C4-2B (cell line): ENCODE data around the gene COPS2.

Experiments
- H3K27ac ChIP-seq: fragments of 450-650 bp; 2 replicates; pipeline ENCODE4 v1.5.1; 2017
- ZFX ChIP-seq: fragments of 450-650 bp; IDR thresholded peaks from 2 replicates; pipeline ENCODE4 v1.6.1; 2017
- TF ChIP-seq, protein P1 (sequence below): fragments of 450-650 bp; conservative IDR thresholded peaks from 2 replicates; pipeline ENCODE4 v1.5.1; 2017; ENCODE audit warnings: mild to moderate bottlenecking

Gene COPS2

GRCh38 chr15:49120832-49121231, 34.6 kb downstream of the COPS2 start:
- TF ChIP-seq ZFX: no peak
- TF ChIP-seq, protein P1, sequence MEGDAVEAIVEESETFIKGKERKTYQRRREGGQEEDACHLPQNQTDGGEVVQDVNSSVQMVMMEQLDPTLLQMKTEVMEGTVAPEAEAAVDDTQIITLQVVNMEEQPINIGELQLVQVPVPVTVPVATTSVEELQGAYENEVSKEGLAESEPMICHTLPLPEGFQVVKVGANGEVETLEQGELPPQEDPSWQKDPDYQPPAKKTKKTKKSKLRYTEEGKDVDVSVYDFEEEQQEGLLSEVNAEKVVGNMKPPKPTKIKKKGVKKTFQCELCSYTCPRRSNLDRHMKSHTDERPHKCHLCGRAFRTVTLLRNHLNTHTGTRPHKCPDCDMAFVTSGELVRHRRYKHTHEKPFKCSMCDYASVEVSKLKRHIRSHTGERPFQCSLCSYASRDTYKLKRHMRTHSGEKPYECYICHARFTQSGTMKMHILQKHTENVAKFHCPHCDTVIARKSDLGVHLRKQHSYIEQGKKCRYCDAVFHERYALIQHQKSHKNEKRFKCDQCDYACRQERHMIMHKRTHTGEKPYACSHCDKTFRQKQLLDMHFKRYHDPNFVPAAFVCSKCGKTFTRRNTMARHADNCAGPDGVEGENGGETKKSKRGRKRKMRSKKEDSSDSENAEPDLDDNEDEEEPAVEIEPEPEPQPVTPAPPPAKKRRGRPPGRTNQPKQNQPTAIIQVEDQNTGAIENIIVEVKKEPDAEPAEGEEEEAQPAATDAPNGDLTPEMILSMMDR: no peak
- H3K27ac ChIP-seq: no peak overlapping the region

DNA sequence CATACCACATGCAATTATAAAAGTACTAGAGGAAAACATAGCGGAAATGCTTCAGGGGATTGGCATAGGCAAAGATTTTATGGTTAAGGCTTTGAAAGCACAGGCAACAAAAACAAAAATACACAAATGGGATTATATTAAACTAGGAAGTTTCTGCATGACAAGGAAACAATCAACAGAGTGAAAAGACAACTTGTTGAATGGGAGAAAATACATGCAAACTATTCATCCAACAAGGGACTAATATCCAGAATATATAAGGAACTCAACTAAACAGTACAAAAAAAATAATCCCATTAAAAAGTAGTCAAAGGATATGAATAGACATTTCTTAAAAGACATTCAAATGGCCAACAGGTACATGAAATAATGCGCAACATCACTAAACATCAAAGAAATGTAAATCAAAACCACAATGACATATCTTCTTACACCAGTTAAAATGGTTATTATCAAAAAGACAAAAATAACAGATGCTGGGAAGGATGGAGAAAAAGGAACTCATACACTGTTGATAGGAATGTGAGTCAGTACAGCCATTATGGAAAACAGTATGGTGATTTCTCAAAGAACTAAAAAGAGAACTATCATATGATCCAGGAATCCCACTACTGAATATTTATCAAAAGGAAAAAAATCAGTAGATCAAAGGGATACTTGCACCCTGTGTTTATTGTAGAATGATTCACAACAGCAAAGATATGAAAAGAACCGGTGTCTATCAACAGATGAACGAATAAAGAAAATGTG, 39.1 kb downstream of the COPS2 start:
- TF ChIP-seq, protein P1: no peak
- no peak for TF ChIP-seq ZFX
- H3K27ac ChIP-seq: no peak overlapping the region

- TF ChIP-seq ZFX: no peak
- TF ChIP-seq, protein P1: no peak
- H3K27ac ChIP-seq: no peak overlapping the region
These were observed 40.3 kb downstream of the COPS2 start for GRCh38 chr15:49115062-49115461.

DNA sequence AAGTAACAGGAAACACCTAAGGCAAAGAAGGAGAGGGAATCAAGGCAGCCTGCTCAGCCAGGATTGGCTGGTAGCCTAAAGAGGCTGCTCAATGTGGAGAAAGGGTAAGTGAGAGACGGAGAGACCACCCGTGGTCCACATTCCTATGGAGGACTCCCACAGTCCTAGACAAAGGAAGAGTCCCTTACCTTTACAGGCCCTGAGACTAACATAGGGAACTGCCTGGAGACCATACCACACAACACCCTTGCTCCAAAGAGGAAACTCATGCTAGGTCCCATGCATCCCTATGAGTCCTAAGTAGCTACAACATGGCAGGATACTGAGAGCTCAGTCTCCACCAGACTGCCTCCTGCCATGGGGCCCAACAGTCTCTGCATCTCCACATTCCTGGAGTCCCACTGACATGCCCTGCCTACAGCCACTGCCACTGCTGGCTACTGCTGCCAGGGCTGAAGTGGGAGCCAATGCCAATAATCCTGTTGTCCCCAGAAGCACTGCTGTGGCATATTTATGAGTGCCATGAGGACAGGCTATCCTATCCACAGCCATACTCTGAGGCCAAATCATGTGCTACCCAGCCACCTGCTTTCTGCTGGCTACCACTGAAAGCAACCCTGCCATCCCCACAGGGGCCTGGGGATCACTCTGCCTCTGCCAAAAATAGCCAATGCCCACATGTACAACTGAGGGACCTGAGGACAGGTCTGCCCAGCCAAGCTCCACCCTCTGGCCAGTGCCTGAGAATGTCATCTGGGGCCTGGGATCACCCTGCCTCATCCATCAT, 45.0 kb downstream of the COPS2 start:
- peak overlapping the region; percentile 12; the same call in 1 of the 2 replicates for H3K27ac ChIP-seq
- TF ChIP-seq, protein P1: no peak

DNA sequence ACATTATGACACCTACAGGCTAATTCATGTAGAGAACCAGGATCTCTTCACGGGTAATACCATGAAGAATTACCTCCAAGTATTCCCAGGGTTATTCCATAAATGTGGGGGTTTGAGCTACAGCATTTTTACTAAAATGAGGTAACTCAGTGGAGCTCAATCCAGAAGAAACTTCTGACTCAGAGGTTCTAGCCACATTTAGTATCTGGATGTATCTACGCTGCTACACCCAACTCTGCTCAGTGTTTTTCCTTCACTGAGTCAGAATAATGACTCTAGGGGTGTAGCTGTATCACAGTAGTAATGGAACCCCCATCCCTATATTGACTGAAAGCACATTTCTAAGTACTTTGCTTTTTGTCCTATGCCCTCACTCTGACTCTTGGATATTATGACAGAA, 52.4 kb downstream of the COPS2 start:
- TF ChIP-seq ZFX: no peak
- TF ChIP-seq, protein P1: no peak
- H3K27ac ChIP-seq: no peak overlapping the region

DNA sequence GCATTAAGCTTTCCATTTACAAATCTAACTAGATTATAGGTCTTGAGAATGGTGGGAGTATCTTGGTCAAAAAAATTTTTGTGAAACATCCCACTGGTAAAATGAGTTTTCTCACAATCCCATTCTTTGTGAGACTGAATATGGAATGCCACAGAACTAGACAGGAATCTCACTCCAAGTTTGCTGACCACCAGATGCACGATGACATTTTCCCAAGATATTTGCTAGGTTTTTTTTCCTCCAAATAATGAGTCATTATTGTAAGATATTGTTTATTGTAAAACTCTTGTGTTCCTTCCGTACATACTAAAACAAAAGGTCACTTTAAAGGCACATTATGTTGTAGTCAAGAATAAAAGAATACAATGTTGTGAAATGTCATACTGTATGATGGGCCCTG, 53.9 kb downstream of the COPS2 start:
- H3K27ac ChIP-seq: no peak overlapping the region
- TF ChIP-seq, protein P1: no peak
- TF ChIP-seq ZFX: no peak

- TF ChIP-seq, protein P1: no peak
- no peak for TF ChIP-seq ZFX
- peak overlapping the region; percentile 51 for H3K27ac ChIP-seq
These were observed 59.2 kb downstream of the COPS2 start for GRCh38 chr15:49096090-49096750.
